ENCODE results near the gene MCM3AP. TPM values are rescaled to one million over a fixed set of nuclear protein-coding genes. Genes with fewer than 3 reads are reported as not detected.

MCM3AP gene
- total RNA-seq, 1 donor, result 64.8 TPM

DNA sequence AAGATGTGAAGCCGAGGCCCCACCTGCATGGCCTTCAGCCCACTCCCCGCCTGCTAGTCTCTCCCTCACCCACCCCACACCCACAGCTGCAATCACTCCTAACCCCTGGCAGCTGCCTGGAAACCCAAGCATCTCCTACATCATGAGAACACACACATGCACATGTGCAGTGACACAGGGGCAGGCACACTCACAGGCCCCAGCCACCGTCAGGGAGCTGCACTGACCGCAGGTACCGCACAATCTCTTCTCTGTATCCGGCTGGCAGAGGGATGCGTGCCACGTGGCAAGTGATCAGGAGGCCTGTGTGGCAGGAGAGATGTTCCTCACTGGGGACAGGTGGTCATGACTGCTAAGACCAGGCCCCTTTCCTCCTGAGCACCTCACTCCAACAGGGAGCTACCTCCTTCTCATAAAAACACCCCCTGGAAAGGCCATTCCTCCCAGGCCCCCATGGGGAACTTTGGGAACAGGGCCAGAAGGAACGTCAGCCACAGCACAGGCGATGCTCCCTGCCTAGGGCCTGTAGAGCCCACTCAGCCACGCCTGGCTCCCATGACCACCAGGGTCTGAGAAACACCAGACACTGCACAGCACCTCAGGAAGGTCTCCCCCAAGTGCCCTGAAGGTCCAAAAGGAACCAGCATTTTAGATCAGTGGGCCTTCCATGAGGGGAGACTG, 62.8 kb downstream of the MCM3AP start:
- Histone ChIP-seq H3K79me2 (ENCODE audit: insufficient read depth, low read length) (peaks cover 68% of the 10 kb centered on the region), H3K36me3 (ENCODE audit: insufficient read depth, low read length) (peaks cover 15% of the 10 kb centered on the region), H3K27me3 (ENCODE audit: insufficient read depth, low read length) (no peaks in the 10 kb centered on the region), H3K4me1 (ENCODE audit: insufficient read depth, low read length) (peaks cover 7% of the 10 kb centered on the region), H3K4me2 (ENCODE audit: insufficient read depth, low read length) (no peak overlapping the region), H4K20me1 (ENCODE audit: insufficient read depth, low read length) (peaks cover 13% of the 10 kb centered on the region), H3K4me3 (ENCODE audit: insufficient read depth, low read length) (no peak overlapping the region), H2AFZ (ENCODE audit: low read length) (no peak overlapping the region), H3K9me3 (ENCODE audit: low read depth, low read length) (no peaks in the 10 kb centered on the region), H3K27ac (ENCODE audit: low read depth, low read length) (no peak overlapping the region)
- TF ChIP-seq, protein P1, sequence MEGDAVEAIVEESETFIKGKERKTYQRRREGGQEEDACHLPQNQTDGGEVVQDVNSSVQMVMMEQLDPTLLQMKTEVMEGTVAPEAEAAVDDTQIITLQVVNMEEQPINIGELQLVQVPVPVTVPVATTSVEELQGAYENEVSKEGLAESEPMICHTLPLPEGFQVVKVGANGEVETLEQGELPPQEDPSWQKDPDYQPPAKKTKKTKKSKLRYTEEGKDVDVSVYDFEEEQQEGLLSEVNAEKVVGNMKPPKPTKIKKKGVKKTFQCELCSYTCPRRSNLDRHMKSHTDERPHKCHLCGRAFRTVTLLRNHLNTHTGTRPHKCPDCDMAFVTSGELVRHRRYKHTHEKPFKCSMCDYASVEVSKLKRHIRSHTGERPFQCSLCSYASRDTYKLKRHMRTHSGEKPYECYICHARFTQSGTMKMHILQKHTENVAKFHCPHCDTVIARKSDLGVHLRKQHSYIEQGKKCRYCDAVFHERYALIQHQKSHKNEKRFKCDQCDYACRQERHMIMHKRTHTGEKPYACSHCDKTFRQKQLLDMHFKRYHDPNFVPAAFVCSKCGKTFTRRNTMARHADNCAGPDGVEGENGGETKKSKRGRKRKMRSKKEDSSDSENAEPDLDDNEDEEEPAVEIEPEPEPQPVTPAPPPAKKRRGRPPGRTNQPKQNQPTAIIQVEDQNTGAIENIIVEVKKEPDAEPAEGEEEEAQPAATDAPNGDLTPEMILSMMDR (IDR thresholded peaks at IDR 0.05; ENCODE audit: extremely low read depth, low read depth, low read length), result no peak
- peak; percentile 56 for DNase-seq (ENCODE audit: insufficient read length, low spot score, missing footprints)

DNA sequence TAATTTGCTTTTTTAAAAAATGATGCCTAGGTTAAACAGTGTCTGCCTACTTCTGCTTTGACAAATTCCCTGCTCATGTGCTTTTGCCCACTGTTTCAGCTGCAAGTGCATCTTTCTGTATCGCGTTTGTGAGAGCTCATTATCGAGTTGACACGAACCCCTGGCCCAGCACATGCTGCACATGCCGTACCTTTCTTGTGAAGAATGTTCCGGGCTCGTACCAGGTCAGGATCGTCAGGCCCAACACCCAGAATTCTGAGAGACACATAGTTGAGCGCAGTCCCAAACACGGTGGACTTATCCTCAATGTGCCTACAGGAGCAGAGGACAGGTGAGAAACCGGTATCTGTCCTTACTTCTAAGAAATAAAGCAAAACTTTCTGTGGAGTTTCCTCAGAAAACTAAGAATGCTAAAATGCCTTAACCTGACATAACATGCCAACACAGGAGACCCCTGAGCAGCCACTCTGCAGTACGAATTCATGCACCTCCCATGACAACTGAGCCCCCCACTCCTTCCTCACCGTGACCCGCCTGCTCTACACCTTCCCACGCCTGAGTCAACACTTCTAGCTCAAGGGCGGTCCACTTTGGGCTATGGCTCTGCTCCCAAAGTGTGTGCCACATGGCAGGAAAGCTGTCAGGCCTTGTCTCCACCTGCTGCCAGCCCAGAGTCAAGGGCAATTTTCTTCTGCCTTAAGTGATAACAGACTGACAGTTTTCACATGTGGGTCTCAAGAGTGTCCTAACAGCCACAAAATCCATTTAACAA, 63.6 kb downstream of the MCM3AP start:
- H3K79me2 ChIP-seq (ENCODE audit: insufficient read depth, low read length), result peaks cover 61% of the 10 kb centered on the region
- H3K27ac ChIP-seq (ENCODE audit: low read depth, low read length), result no peak overlapping the region
- no peaks in the 10 kb centered on the region for H3K9me3 ChIP-seq (ENCODE audit: low read depth, low read length)
- TF ChIP-seq, protein P1 (IDR thresholded peaks at IDR 0.05; ENCODE audit: extremely low read depth, low read depth, low read length), result no peak
- no peak overlapping the region for H3K4me2 ChIP-seq (ENCODE audit: insufficient read depth, low read length)
- H3K4me3 ChIP-seq (ENCODE audit: insufficient read depth, low read length), result no peak overlapping the region
- H3K4me1 ChIP-seq (ENCODE audit: insufficient read depth, low read length), result peaks cover under 1% of the 10 kb centered on the region
- H3K27me3 ChIP-seq (ENCODE audit: insufficient read depth, low read length), result no peaks in the 10 kb centered on the region
- H2AFZ ChIP-seq (ENCODE audit: low read length), result no peak overlapping the region
- peak; percentile 51 for DNase-seq (ENCODE audit: insufficient read length, low spot score, missing footprints)
- peaks cover 6% of the 10 kb centered on the region for H4K20me1 ChIP-seq (ENCODE audit: insufficient read depth, low read length)
- H3K36me3 ChIP-seq (ENCODE audit: insufficient read depth, low read length), result peaks cover 15% of the 10 kb centered on the region

DNA sequence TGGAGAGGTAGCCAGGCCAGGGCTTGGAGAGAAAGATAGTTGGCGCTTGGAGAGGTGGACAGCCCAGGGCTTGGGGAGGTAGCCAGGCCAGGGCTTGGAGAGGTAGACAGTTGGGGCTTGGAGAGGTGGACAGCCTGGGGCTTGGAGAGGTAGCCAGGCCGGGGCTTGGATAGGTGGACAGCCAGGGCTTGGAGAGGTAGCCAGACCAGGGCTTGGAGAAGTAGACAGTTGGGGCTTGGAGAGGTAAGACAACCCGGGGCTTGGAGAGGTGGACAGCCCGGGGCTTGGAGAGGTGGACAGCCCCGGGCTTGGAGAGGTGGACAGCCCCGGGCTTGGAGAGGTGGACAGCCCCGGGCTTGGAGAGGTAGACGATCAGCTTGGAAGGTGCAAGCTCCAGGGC, 64.6 kb downstream of the MCM3AP start:
- Histone ChIP-seq H2AFZ (ENCODE audit: low read length) (no peak overlapping the region), H3K4me3 (ENCODE audit: insufficient read depth, low read length) (no peak overlapping the region), H3K9me3 (ENCODE audit: low read depth, low read length) (no peaks in the 10 kb centered on the region), H3K27ac (ENCODE audit: low read depth, low read length) (no peak overlapping the region), H3K4me1 (ENCODE audit: insufficient read depth, low read length) (no peaks in the 10 kb centered on the region), H3K36me3 (ENCODE audit: insufficient read depth, low read length) (peaks cover 15% of the 10 kb centered on the region), H3K27me3 (ENCODE audit: insufficient read depth, low read length) (no peaks in the 10 kb centered on the region), H3K79me2 (ENCODE audit: insufficient read depth, low read length) (peaks cover 52% of the 10 kb centered on the region), H4K20me1 (ENCODE audit: insufficient read depth, low read length) (no peaks in the 10 kb centered on the region), H3K4me2 (ENCODE audit: insufficient read depth, low read length) (no peak overlapping the region)
- no peak for DNase-seq (ENCODE audit: insufficient read length, low spot score, missing footprints)
- TF ChIP-seq, protein P1 (IDR thresholded peaks at IDR 0.05; ENCODE audit: extremely low read depth, low read depth, low read length), result no peak

DNA sequence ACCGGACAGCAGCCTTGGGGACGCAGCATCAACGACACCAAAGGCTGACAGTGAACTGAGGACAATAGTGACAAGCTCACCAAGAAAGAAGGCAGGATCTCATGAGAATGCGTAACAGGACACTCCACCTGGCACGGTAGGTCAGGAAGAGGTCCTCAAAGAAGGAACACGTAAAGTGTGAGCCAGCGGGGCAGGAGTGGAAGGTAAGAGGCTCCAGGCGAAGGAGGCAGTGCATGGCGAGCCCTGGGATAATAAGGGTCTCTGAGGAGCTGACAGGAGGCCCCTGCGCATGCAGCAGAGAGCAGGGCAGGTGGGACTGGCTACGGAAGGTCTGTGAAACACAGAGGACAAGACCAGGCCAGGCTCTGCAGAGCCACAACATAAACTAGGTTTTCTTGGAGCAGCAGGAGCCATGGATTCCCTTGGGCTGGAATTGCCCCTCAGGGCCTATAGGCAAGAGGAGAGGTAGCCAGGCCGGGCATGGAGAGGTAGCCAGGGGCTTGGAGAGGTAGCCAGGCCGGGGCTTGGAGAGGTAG, 65.1 kb downstream of the MCM3AP start:
- Histone ChIP-seq H2AFZ (ENCODE audit: low read length) (no peak overlapping the region), H3K4me3 (ENCODE audit: insufficient read depth, low read length) (no peak overlapping the region), H3K9me3 (ENCODE audit: low read depth, low read length) (no peaks in the 10 kb centered on the region), H3K4me2 (ENCODE audit: insufficient read depth, low read length) (no peak overlapping the region), H3K79me2 (ENCODE audit: insufficient read depth, low read length) (peaks cover 48% of the 10 kb centered on the region), H3K4me1 (ENCODE audit: insufficient read depth, low read length) (no peaks in the 10 kb centered on the region), H3K36me3 (ENCODE audit: insufficient read depth, low read length) (peaks cover 15% of the 10 kb centered on the region), H3K27ac (ENCODE audit: low read depth, low read length) (no peak overlapping the region), H4K20me1 (ENCODE audit: insufficient read depth, low read length) (no peaks in the 10 kb centered on the region), H3K27me3 (ENCODE audit: insufficient read depth, low read length) (no peaks in the 10 kb centered on the region)
- TF ChIP-seq, protein P1 (IDR thresholded peaks at IDR 0.05; ENCODE audit: extremely low read depth, low read depth, low read length), result no peak
- DNase-seq (ENCODE audit: insufficient read length, low spot score, missing footprints), result no peak
